ENCODE data around the gene B4GALT6.

DNA sequence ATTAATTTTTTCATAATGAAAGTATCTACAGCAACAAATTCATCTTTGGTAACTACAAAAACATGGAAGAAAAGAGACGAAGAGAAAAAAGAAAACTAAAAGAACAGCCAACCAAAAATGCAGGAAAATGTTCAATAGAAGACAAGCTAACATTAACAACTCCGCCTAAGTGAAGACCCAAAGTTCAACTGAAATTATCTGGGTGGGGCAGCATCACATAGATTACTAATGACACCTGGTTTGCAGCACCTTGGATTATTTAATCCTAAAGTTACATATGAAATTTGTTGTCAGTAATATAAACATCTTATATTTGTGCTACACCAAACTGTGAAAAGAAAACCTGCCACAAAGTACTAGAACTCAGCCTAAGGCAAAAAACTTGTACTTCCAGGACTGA lies 14.8 kb downstream of the B4GALT6 start:
- TF ChIP-seq TAF1 (IDR thresholded peaks at IDR 0.05; ENCODE audit: control insufficient read depth, extremely low read depth, insufficient read depth, low read length, severe bottlenecking), result no peak
- TF ChIP-seq MTF1 (CRISPR knock-in tag; IDR thresholded peaks at IDR 0.05; ENCODE audit: borderline replicate concordance), result no peak
- TF ChIP-seq SREBF2 (CRISPR knock-in tag; IDR thresholded peaks at IDR 0.05), result no peak
- TF ChIP-seq ZNF274 (IDR thresholded peaks at IDR 0.05; ENCODE audit: borderline replicate concordance, low read depth, low read length), result no peak
- TF ChIP-seq SMAD1 (IDR thresholded peaks at IDR 0.05; ENCODE audit: low read depth, low read length, partially characterized antibody), result no peak
- TF ChIP-seq POLR2A (conservative IDR thresholded peaks at IDR 0.05), result no peak
- no peak for TF ChIP-seq ETV6 (IDR thresholded peaks at IDR 0.05; ENCODE audit: borderline replicate concordance in 1 of 2, low read depth in 2 of 2, low read length in 1 of 2)
- TF ChIP-seq ETV6 (CRISPR knock-in tag; IDR thresholded peaks at IDR 0.05; ENCODE audit: borderline replicate concordance), result no peak
- TF ChIP-seq, protein P1, sequence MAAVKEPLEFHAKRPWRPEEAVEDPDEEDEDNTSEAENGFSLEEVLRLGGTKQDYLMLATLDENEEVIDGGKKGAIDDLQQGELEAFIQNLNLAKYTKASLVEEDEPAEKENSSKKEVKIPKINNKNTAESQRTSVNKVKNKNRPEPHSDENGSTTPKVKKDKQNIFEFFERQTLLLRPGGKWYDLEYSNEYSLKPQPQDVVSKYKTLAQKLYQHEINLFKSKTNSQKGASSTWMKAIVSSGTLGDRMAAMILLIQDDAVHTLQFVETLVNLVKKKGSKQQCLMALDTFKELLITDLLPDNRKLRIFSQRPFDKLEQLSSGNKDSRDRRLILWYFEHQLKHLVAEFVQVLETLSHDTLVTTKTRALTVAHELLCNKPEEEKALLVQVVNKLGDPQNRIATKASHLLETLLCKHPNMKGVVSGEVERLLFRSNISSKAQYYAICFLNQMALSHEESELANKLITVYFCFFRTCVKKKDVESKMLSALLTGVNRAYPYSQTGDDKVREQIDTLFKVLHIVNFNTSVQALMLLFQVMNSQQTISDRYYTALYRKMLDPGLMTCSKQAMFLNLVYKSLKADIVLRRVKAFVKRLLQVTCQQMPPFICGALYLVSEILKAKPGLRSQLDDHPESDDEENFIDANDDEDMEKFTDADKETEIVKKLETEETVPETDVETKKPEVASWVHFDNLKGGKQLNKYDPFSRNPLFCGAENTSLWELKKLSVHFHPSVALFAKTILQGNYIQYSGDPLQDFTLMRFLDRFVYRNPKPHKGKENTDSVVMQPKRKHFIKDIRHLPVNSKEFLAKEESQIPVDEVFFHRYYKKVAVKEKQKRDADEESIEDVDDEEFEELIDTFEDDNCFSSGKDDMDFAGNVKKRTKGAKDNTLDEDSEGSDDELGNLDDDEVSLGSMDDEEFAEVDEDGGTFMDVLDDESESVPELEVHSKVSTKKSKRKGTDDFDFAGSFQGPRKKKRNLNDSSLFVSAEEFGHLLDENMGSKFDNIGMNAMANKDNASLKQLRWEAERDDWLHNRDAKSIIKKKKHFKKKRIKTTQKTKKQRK (IDR thresholded peaks at IDR 0.05; ENCODE audit: borderline replicate concordance, low read depth, low read length), result no peak
